GM12878 (cell line): ENCODE measurements around the gene LMX1B. TPM values are rescaled to one million over a fixed set of nuclear protein-coding genes. Genes with fewer than 3 reads are reported as not detected.
"Not testable (repeated sequence)": the region's sequence is repeated elsewhere in the genome, so short reads cannot be mapped to it uniquely, and the experiment has no call there.

Experiments
- ATAC-seq: fragments of 200-7000 bp; cut with Tn5 transposase; 3 replicates; pipeline ENCODE4 v1.9.1; 2020; ENCODE audit warnings: mild to moderate bottlenecking, moderate library complexity
- BruUV-seq: library from RNA; stranded (reverse); fragments of 400-500 nt; replicated peaks from 2 replicates; lab custom pipeline; 2021; lab: Mats Ljungman, UMichigan
- CTCF ChIA-PET: fragments of 300-600 bp; sonication (Branson Sonifier 250); formaldehyde crosslinking; extraction: SDS; loops from one replicate; lab custom pipeline; 2021; ENCODE audit warnings: inconsistent platforms; lab: Yijun Ruan, JAX
- POLR2A ChIA-PET: fragments of 350-600 bp; formaldehyde crosslinking; extraction: SDS; loops from one replicate; lab custom pipeline; 2021; ENCODE audit warnings: inconsistent platforms; lab: Charles Lee
- RAD21 ChIA-PET: fragments of 300-600 bp; sonication (Branson Sonifier 250); formaldehyde crosslinking; loops from one replicate; lab custom pipeline; 2023; ENCODE audit warnings: antibody characterized with exemption; ENCODE audit not compliant: unreplicated experiment; lab: Charles Lee
- SMC1A ChIA-PET: fragments of 300-600 bp; sonication (Branson Sonifier 250); formaldehyde crosslinking; loops from one replicate; lab custom pipeline; 2023; ENCODE audit not compliant: unreplicated experiment, uncharacterized antibody; lab: Charles Lee
- DNase-seq: peaks from one replicate; pipeline ENCODE4 v3.0.0-alpha.2; 2011; ENCODE audit warnings: low read depth, low spot score
- FAIRE-seq: peaks from 3 replicates; lab custom pipeline; 2011; peaks lifted over from hg19 to GRCh38; lab: Jason Lieb, UNC
- H2AFZ ChIP-seq: 2 replicates; pipeline ENCODE4 v1.6.0; 2011; ENCODE audit warnings: low read depth, low read length, control low read depth; ENCODE audit not compliant: control insufficient read depth
- H3K27ac ChIP-seq: 2 replicates; pipeline ENCODE4 v1.5.1; 2011; ENCODE audit warnings: control low read depth; ENCODE audit not compliant: control insufficient read depth, insufficient read depth
- H3K27me3 ChIP-seq, 2 experiments: replicated peaks in 1 of 2; 2 replicates each; pipeline versions ENCODE4 v1.6.0 to v1.6.1; 2011; ENCODE audit warnings: low read length in 1 of 2; ENCODE audit not compliant: control insufficient read depth in 2 of 2, insufficient read depth in 2 of 2
- H3K36me3 ChIP-seq, 2 experiments: 2 replicates each; pipeline ENCODE4 v1.5.1; 2011; ENCODE audit warnings: low read length in 1 of 2; ENCODE audit not compliant: control insufficient read depth in 2 of 2, insufficient read depth in 2 of 2
- H3K4me1 ChIP-seq: 2 replicates; pipeline ENCODE4 v1.6.1; 2011; ENCODE audit warnings: mild to moderate bottlenecking, low read length, moderate library complexity, mixed read lengths; ENCODE audit not compliant: control insufficient read depth, insufficient read depth
- H3K4me2 ChIP-seq: 2 replicates; pipeline ENCODE4 v1.6.0; 2011; ENCODE audit warnings: control low read depth; ENCODE audit not compliant: control insufficient read depth, insufficient read depth
- H3K4me3 ChIP-seq: fragments of 200-600 bp; sonication (generic); 2 replicates; pipeline ENCODE4 v1.5.1; 2016
- H3K79me2 ChIP-seq: 2 replicates; pipeline ENCODE4 v1.6.0; 2011; ENCODE audit warnings: low read length; ENCODE audit not compliant: control insufficient read depth, insufficient read depth
- H3K9ac ChIP-seq: 2 replicates; pipeline ENCODE4 v1.8.0; 2011; ENCODE audit warnings: low read length, control low read depth, mixed read lengths; ENCODE audit not compliant: control insufficient read depth, insufficient read depth
- H3K9me3 ChIP-seq: replicated peaks from 3 replicates; pipeline ENCODE4 v1.5.1; 2011; ENCODE audit warnings: mild to moderate bottlenecking, low read length; ENCODE audit not compliant: control insufficient read depth, insufficient read depth
- H4K20me1 ChIP-seq: 2 replicates; pipeline ENCODE4 v1.6.0; 2011; ENCODE audit not compliant: control insufficient read depth, insufficient read depth
- WGBS: methylation state at CpG from one replicate; pipeline ENCODE4 v1.1.6; 2016; ENCODE audit warnings: low lambda C conversion rate; ENCODE audit not compliant: insufficient replicate concordance, insufficient coverage; ENCODE audit errors: missing lambda C conversion rate; 5-methylcytosine and 5-hydroxymethylcytosine counted together
- in situ Hi-C: fragments of 300-500 bp; cut with MboI; formaldehyde crosslinking; loops from 9 replicates; pipeline ENCODE4 v1.14.3; 2018; ENCODE audit warnings: mixed read lengths
- intact Hi-C: fragments of 100-400 bp; cut with micrococcal nuclease; formaldehyde crosslinking; loops from one replicate; pipeline ENCODE4 v1.14.2; 2022; ENCODE audit not compliant: unreplicated experiment
- polyA plus RNA-seq, 11 experiments: library from polyadenylated mRNA; depleted of rRNA in 4 of 11; unstranded in 6 of 11; stranded (reverse) in 5 of 11; fragments of >200 nt; fragmentation: Nextera tagmentation in 4 of 11; fragmentation: Illumina TruSeq in 1 of 11; extraction: Ambion mirVana in 4 of 11; extraction: Trizol in 1 of 11; gene quantifications; 1 replicate in 1 of 11; 2 replicates in 10 of 11; pipeline versions ENCODE4 v1.2.1 to v1.2.3, GENCODE V29; 2011 to 2016; ENCODE audit warnings: inconsistent platforms in 2 of 11, missing spikeins in 2 of 11, low read depth in 1 of 11
- total RNA-seq, 4 experiments: library from RNA; depleted of rRNA in 3 of 4; stranded (reverse); fragments of >200 nt in 3 of 4; fragmentation: Illumina TruSeq in 1 of 4; extraction: Trizol in 1 of 4; gene quantifications; 2 replicates each; pipeline versions ENCODE4 v1.2.1 to v1.2.3, GENCODE V29; 2013 to 2021

Gene LMX1B
- total and polyA plus RNA-seq, 10 of the 15 experiments (the other 5 are each of a cell fraction or from before 2014, with no cell fraction given): not detected

- ChIA-PET CTCF (interaction anchor here (0.7 to 2.6 kb wide), 3 partner anchors 16 to 56 kb away, joined by 3 to 11 read pairs (median 4); no protein-coding TSS in a partner anchor), POLR2A (interaction anchor here (0.7 kb wide), 1 partner anchor 45 kb away, joined by 3 read pairs; no protein-coding TSS in a partner anchor)
- ATAC-seq: not testable (repeated sequence)
These were observed 111.8 kb downstream of the LMX1B start for GRCh38 chr9:126725485-126725884.

GRCh38 chr9:126728210-126728609 is 114.5 kb downstream of the LMX1B start:
- H3K27me3 ChIP-seq, H3K9ac ChIP-seq, H3K4me1 ChIP-seq, POLR2A ChIA-PET, H3K4me3 ChIP-seq, H2AFZ ChIP-seq, H3K36me3 ChIP-seq, FAIRE-seq, H3K4me2 ChIP-seq, DNase-seq, H4K20me1 ChIP-seq, ATAC-seq, H3K79me2 ChIP-seq, intact Hi-C loops, H3K27ac ChIP-seq, SMC1A ChIA-PET, H3K9me3 ChIP-seq, in situ Hi-C loops, BruUV-seq: not testable (repeated sequence)
- ChIA-PET CTCF (interaction anchor here (1.0 to 2.2 kb wide), 2 partner anchors 21 to 24 kb away, joined by 3 to 8 read pairs; no protein-coding TSS in a partner anchor), RAD21 (interaction anchor here (0.6 kb wide), 1 partner anchor 53 kb away, joined by 3 read pairs; no protein-coding TSS in a partner anchor)
- 63% methylated on average over 8 of the region's 8 CpGs for WGBS

More at GRCh38 chr9:126725485-126725884, 111.8 kb downstream of the LMX1B start:
- H3K9ac ChIP-seq, H4K20me1 ChIP-seq, H3K36me3 ChIP-seq, H3K79me2 ChIP-seq, RAD21 ChIA-PET, BruUV-seq, intact Hi-C loops, DNase-seq, in situ Hi-C loops, H3K4me3 ChIP-seq, H3K4me2 ChIP-seq, H2AFZ ChIP-seq, H3K27ac ChIP-seq, H3K27me3 ChIP-seq, H3K4me1 ChIP-seq, H3K9me3 ChIP-seq: not testable (repeated sequence)
- 41% methylated on average over 4 of the region's 4 CpGs for WGBS
- SMC1A ChIA-PET: interaction anchor here (1.0 kb wide), 1 partner anchor 23 kb away, joined by 3 read pairs; no protein-coding TSS in a partner anchor
- peak; percentile 35 for FAIRE-seq

- H3K36me3 ChIP-seq, ATAC-seq, H3K4me3 ChIP-seq, H3K27ac ChIP-seq, H2AFZ ChIP-seq, H3K9me3 ChIP-seq, BruUV-seq, FAIRE-seq, H3K9ac ChIP-seq, H3K27me3 ChIP-seq, RAD21 ChIA-PET, H3K4me1 ChIP-seq, H3K4me2 ChIP-seq, H4K20me1 ChIP-seq, H3K79me2 ChIP-seq, in situ Hi-C loops, intact Hi-C loops, DNase-seq, POLR2A ChIA-PET: not testable (repeated sequence)
- SMC1A ChIA-PET: interaction anchor here (0.7 kb wide), 1 partner anchor 30 kb away, joined by 4 read pairs; no protein-coding TSS in a partner anchor
- WGBS: 60% methylated on average over 8 of the region's 8 CpGs
- CTCF ChIA-PET: interaction anchor here (1.4 to 8.2 kb wide), 2 partner anchors 24 to 40 kb away, joined by 3 to 44 read pairs; no protein-coding TSS in a partner anchor
These were observed 116.9 kb downstream of the LMX1B start for GRCh38 chr9:126730592-126730991.
